Activated CD4-positive, alpha-beta T cell treated with anti-CD3 and anti-CD28 coated beads, Interleukin-10, Interleukin-2, amounts not matched to agents 100 ng/mL and 50 ng/mL, durations not matched to agents 16 hours and 8 hours (primary cell): ENCODE measurements around the gene PAK1IP1.
"Not testable (repeated sequence)": the region's sequence is repeated elsewhere in the genome, so short reads cannot be mapped to it uniquely, and the experiment has no call there.

ENCODE experiments used
- DNase-seq: peaks from one replicate; pipeline ENCODE4 v3.0.0-alpha.2; 2020

The PAK1IP1 gene

DNA sequence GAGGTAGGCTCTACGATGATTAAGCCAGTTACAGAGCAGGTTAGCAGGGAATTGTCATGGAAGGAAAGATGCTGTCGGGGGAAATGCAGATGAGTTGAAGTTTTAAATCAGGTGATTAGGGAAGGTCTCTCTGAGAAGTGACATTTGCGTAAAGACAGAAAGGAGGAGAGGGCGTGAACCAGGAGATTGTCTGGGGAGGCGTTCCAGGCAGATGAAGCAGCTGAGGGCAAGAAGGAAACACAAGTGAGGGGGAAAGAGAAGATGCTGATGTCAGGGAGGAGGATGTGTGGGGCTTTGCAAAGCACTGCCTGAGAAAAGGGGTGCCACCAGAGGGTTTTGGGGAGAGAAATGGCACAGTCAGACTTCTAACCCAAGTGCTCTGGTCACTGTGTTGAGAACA, 50.3 kb downstream of the PAK1IP1 start:
- no peak for DNase-seq

- DNase-seq: no peak
Measured at GRCh38 chr6:10746915-10747250, 52.1 kb downstream of the PAK1IP1 start.

GRCh38 chr6:10747251-10747972, 52.6 kb downstream of the PAK1IP1 start, which contains the start of gene TMEM14B:
Gene TMEM14B, plus strand, starts transcription at chr6:10747805. Its CDS starts 1,441 bp downstream, at chr6:10749246.
- peak; percentile 99 for DNase-seq

- DNase-seq: no peak
Measured at GRCh38 chr6:10749734-10750133, 55.0 kb downstream of the PAK1IP1 start.

DNA sequence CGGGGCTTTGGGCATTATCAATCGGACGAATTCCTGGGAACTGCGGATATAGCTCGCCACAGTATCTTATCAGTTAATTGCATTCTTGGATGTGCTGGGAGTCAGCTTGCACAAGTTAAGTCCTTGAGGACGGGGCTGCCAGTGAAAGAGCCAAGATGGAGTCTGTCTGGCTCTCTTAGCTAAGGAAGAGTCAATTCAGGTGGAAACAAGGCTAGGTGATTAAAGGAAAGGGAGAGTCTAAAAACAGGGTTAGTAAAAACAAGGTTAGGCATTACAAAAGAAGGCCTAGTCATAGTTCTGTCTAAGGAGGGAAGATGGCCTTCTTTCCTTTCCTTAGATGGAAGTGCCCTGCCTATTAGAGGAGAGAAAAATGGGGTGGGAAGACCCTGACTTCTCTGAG, 55.8 kb downstream of the PAK1IP1 start:
- not testable (repeated sequence) for DNase-seq

DNA sequence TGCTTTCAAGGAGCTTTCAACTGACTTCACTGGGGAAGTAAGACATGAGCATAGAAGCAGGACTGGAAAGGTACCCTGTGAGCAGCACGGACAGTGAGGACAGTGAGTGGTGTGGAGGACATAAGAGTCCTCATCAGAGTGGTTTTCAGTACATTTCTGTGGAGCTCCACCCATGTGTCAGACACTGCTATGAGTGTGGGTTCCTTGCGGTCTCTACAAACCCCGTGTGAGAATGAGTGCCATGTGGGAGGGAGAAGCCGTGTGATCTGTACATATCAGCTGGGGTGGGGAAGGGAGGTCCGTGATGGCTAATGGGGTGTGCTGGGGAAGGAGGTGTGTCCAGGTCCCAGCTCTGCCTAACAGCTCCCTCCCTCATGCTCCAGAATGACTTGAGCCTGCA, 57.0 kb downstream of the PAK1IP1 start:
- DNase-seq: not testable (repeated sequence)

- DNase-seq: no peak
Measured at GRCh38 chr6:10756085-10756484, 61.3 kb downstream of the PAK1IP1 start.
